ENCODE data around the gene PSRC1.
A peak's percentile ranks its signal among the peaks of the same experiment; 100 is the strongest.

PSRC1 gene

DNA sequence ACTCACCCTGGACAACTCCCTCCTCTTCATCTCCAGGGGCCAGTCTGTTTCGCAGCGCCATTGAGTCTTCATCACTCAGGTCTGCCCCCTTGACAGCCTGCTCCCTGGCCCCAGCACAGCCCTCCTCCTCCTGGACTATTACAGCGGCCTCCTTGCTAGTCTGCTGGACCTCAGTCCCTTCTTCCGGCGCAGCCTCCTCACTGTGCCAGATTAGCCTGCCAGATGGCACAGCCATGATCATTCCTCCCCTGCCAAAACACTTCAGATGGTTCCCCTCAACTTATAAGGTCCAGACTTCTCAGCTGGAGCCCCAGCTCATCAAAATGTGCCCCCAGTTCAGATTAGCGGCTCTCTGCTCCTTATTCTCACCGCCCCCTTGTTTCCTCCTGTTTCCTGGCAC is 40.6 kb downstream of the PSRC1 start:
- peak in 1 of 2 experiments; percentile 53 for DNase-seq

DNA sequence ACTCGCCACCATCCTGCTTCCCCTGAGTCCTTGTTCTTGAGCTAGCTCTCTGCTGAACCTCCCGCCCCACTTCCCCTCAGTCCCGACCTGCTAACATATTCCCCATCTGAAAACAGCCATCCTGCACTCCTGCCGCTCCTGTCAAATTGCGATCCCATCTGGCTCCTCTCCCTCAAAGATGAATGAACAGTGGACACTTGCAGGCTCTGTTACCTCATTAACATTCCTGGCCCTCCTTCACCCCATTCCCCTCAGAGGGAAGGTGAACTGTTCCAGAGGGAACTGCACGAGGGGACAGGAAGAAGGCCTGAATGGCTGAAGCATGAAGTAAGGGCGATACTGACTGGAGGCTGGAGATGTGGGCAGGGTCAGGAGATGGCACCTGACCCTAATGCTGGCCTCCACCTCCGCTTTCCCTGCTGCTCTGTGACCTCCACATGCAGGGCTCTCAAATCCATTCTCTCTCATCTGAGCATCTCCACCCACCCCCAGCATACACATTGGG is 41.1 kb downstream of the PSRC1 start:
- DNase-seq, result no peak

DNA sequence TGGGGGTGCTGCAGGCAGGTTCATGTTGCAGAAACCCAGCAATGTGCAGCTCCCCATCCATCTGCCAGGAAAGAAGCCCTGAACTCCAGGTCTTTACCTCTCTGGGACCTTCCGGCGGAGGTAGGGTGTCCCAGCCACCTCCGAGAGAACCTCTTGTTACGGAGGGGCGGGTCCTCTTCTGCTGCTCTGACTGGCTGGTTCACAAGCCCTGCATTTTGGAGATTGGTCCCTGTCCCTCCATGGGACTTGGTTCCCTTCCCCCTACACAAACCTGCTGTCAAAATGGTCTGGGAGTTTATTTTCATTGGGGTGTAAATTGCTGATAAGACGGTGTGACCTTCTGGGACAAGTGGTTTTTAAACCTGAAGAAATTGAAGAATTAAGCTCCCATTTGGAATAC is 41.6 kb downstream of the PSRC1 start:
- no peak for DNase-seq

DNA sequence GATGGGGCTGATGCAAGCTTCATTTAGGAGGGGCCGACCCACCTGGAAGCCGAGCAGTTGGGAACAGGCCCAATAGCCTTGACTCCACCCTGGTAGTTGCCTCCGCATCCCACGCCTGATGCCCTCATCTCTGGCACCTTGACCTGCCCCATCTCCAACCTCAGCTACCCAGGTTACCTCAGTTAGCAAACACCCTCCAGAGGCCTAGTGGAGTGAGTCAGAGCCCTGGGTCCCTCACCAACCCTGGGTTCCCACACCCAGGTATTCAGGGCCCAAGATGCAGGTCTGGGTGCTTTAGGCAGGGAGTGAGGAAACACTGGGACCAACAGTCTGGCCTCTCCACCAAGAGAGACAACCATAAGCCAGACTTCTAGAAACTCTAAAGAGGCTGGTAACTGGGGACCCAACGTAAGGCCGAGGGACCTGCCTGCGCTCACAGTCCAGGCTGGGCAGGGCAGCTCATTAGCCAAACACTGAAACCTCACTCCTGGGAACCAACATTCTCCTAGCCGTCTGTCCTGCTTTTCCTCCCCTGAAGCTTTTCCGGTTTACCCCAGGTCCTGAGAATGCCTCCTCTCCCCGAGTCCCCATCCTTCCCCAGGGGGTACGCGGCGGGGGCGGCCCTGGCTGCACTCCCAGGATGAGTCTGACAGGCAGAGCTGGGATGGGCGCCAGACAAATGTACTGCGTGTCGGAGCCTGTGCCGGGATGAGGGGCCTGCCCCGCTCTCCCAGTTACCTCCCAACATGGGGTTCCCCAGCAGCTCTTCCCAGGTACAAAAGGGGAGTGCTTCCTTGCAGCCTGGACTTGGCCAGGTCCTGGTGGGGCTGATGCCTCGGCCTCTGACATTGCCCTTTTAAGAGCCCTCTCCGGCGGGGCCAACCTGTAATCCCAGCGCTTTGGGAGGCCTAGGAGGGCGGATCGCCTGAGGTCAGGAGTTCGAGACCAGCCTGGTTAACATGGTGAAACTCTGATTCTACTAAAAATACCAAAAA is 42.5 kb downstream of the PSRC1 start:
- DNase-seq, result no peak

DNA sequence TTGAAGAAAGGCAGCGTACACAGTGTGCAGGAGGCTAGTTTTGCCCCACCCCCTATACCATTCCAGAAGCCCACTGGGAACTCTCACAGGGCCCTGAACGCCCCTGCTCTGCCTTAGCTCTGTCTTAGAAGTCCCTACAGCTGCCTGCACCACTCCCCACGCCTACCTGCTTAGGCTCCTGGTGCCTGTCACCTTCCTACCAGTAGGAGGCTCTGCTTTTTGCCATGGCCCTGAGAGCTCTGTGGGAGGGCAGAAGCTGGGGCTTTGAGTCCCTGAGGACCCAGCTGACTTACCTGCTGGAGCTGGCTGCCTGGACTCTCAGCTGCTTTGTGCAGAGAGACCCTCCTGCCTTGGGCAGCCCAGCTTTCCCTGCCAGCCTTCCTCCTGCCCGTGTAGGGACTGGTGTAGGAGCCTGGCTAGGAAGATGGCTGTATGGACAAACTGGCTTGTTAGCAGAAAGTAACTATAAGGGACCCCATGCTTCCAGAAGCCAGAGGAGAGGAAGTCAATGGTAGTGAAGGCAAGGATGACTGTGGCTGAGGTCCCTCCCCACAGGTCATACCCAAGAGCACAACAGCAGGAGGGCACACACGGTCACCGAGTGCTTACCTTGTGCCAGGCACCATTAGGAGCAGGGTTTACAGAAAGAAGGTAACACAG is 43.4 kb downstream of the PSRC1 start:
- no peak for DNase-seq

DNA sequence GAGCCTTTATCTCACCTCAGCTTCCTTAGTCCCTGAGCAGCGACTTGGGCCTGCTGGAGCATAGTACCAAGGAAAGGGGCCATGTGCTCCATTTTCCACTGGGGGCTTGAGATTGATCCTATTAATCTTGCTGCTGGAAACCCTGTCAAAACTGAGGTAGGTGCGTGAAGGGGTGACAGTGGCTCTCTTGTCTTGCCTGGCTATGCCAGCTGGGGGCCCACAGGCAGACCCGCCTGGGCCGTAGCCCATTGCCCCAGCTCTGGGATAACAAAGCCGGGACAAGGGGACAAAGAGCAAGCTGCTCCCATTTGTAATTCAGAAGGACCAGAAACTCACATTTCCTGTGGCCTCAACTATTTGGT is 43.9 kb downstream of the PSRC1 start:
- no peak for DNase-seq

DNA sequence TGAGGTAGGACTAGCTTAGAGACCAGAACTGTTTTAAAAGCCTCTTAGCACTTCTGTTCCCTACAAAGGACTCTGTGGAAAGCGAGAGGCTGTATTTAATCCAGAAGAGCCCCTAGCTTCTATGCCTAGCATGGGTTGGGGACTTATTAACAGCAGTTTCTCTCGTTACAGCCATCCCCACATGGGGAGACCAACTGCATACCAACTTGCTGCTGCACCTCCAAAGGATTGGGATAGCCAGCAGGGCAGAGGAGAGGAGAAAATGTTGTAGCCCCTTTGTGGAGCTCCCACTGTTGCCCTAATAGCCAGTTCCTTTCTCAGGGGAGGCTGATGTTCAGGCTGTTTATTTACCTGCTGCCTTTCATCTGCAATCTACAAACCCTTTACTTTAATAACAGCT is 44.6 kb downstream of the PSRC1 start:
- DNase-seq, result no peak

DNA sequence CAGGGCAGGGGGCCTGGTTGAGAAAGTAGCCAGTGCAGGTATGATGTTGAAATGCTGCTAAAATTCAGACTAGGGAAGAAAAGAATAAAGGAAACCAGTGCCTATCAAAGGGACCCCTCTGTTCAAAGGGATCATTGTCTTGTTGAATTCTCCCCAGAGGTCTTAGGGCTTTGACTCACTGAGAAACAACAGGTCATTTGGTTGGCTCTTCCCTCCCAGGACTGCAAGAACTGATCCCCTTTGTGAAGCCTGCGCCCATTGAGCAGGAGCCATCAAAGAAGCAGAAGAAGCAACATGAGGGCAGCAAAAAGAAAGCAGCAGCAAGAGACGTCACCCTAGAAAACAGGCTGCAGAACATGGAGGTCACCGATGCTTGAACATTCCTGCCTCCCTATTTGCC is 45.4 kb downstream of the PSRC1 start:
- no peak for DNase-seq

DNA sequence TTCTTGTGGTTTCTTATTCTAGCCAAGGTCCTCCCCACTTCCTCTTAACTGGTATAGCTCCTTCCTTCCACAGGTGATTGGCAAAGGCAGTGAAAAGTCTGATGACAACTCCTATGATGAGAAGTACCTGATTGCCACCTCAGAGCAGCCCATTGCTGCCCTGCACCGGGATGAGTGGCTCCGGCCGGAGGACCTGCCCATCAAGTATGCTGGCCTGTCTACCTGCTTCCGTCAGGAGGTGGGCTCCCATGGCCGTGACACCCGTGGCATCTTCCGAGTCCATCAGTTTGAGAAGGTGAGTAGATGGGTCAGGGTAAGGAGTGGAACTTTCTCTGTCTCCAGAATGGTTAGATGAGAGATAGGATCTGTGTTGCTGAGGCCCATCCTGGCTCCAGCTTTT is 47.8 kb downstream of the PSRC1 start:
- DNase-seq, result no peak

DNA sequence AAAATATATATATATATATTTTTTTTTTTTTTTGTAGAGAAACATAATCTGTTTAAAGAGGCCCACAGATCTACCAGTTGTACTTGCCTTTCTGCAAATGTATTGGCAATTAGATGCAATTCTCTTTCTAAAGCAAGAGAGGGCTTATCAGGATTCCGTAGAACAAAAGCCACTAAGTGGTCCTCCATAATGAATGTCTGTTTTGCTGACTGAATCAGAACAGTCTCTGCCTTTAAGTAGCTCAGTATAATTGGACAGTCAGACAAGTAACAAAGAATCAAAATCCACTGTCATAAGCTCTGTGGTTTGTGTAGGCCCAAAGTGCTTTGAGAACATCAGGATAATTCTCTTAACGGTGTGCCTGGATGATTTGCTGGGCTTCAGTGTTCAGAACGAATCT is 51.9 kb downstream of the PSRC1 start:
- no peak for DNase-seq
